Liver (tissue), 9 donors: ENCODE data around the gene AXIN1. TPM values are rescaled to one million over a fixed set of nuclear protein-coding genes. Genes with fewer than 3 reads are reported as not detected.

Source experiments
- DNase-seq: peaks from one replicate; pipeline ENCODE4 v3.0.0-alpha.2; 2017; ENCODE audit warnings: low spot score
- H3K27ac ChIP-seq, 2 donors: one replicate each; pipeline ENCODE4 v1.7.0; 2013; ENCODE audit warnings: inconsistent platforms in 2 of 2, low read length in 2 of 2, control low read depth in 1 of 2, low read depth in 1 of 2, mild to moderate bottlenecking in 1 of 2
- H3K27me3 ChIP-seq, 4 donors: one replicate each; pipeline versions ENCODE4 v1.6.1 to v1.7.0; 2013; ENCODE audit warnings: low read length in 3 of 4, inconsistent platforms in 1 of 4, mild to moderate bottlenecking in 1 of 4, moderate library complexity in 1 of 4; ENCODE audit not compliant: control insufficient read depth in 4 of 4, insufficient read depth in 4 of 4
- H3K36me3 ChIP-seq, 4 donors: one replicate each; pipeline versions ENCODE4 v1.6.1 to v1.7.0; 2013; ENCODE audit warnings: low read length in 3 of 4, mild to moderate bottlenecking in 3 of 4, low read depth in 1 of 4, moderate library complexity in 1 of 4; ENCODE audit not compliant: control insufficient read depth in 4 of 4, insufficient read depth in 3 of 4
- H3K4me1 ChIP-seq, 4 donors: one replicate each; pipeline versions ENCODE4 v1.6.1 to v1.7.0; 2013; ENCODE audit warnings: low read length in 3 of 4, mild to moderate bottlenecking in 3 of 4, moderate library complexity in 1 of 4; ENCODE audit not compliant: control insufficient read depth in 4 of 4, insufficient read depth in 4 of 4
- H3K4me3 ChIP-seq, 3 donors: one replicate each; pipeline versions ENCODE4 v1.6.1 to v1.7.0; 2013; ENCODE audit warnings: low read length in 3 of 3, control low read depth in 1 of 3, low read depth in 1 of 3, mild to moderate bottlenecking in 1 of 3
- H3K9ac ChIP-seq, 2 donors: one replicate each; pipeline ENCODE4 v1.7.0; 2013; ENCODE audit warnings: low read length in 2 of 2, mild to moderate bottlenecking in 2 of 2, moderate library complexity in 2 of 2, control low read depth in 1 of 2, low read depth in 1 of 2
- H3K9me3 ChIP-seq, 4 donors: one replicate each; pipeline versions ENCODE4 v1.6.1 to v1.7.0; 2013; ENCODE audit warnings: low read length in 3 of 4; ENCODE audit not compliant: control insufficient read depth in 4 of 4
- ATF3 ChIP-seq: IDR thresholded peaks from 2 replicates; pipeline ENCODE4 v1.6.1; 2016; ENCODE audit warnings: antibody characterized with exemption
- CTCF ChIP-seq: fragments of 150-350 bp; IDR thresholded peaks from 2 replicates; pipeline ENCODE4 v1.5.1; 2017; ENCODE audit warnings: improper control_type of control experiment, low read depth, low read length; ENCODE audit not compliant: missing input control
- EGR1 ChIP-seq, 2 donors: IDR thresholded peaks; 2 replicates each; pipeline ENCODE4 v1.6.1; 2016 to 2018; ENCODE audit warnings: antibody characterized with exemption in 2 of 2, low read depth in 2 of 2
- FOXA1 ChIP-seq: IDR thresholded peaks from 2 replicates; pipeline ENCODE4 v1.6.1; 2016; ENCODE audit warnings: antibody characterized with exemption
- FOXA2 ChIP-seq: IDR thresholded peaks from 2 replicates; pipeline ENCODE4 v1.6.1; 2016; ENCODE audit warnings: antibody characterized with exemption
- GABPA ChIP-seq, 2 donors: IDR thresholded peaks in 1 of 2; conservative IDR thresholded peaks in 1 of 2; 2 replicates each; pipeline ENCODE4 v1.6.1; 2016; ENCODE audit warnings: antibody characterized with exemption in 2 of 2, mild to moderate bottlenecking in 1 of 2, moderate library complexity in 1 of 2
- HNF4A ChIP-seq, 2 donors: conservative IDR thresholded peaks; 2 replicates each; pipeline ENCODE4 v1.6.1; 2016; ENCODE audit warnings: antibody characterized with exemption in 2 of 2, mild to moderate bottlenecking in 2 of 2
- HNF4G ChIP-seq: IDR thresholded peaks from 2 replicates; pipeline ENCODE4 v1.6.1; 2016; ENCODE audit warnings: antibody characterized with exemption
- JUND ChIP-seq, 2 donors: IDR thresholded peaks; 2 replicates each; pipeline ENCODE4 v1.6.1; 2016; ENCODE audit warnings: antibody characterized with exemption in 2 of 2
- MAX ChIP-seq: IDR thresholded peaks from 2 replicates; pipeline ENCODE4 v1.6.1; 2016; ENCODE audit warnings: antibody characterized with exemption
- NR2F2 ChIP-seq: IDR thresholded peaks from 2 replicates; pipeline ENCODE4 v1.6.1; 2016; ENCODE audit warnings: antibody characterized with exemption
- RAD21 ChIP-seq, 2 donors: IDR thresholded peaks; 2 replicates each; pipeline ENCODE4 v1.6.1; 2016; ENCODE audit warnings: antibody characterized with exemption in 2 of 2, mild to moderate bottlenecking in 2 of 2
- RXRA ChIP-seq, 2 donors: IDR thresholded peaks; 2 replicates each; pipeline ENCODE4 v1.6.1; 2017 to 2018; ENCODE audit warnings: antibody characterized with exemption in 2 of 2, mild to moderate bottlenecking in 1 of 2
- SP1 ChIP-seq: IDR thresholded peaks from 2 replicates; pipeline ENCODE4 v1.6.1; 2018; ENCODE audit warnings: antibody characterized with exemption, mild to moderate bottlenecking
- TAF1 ChIP-seq: conservative IDR thresholded peaks from 2 replicates; pipeline ENCODE4 v1.6.1; 2016; ENCODE audit warnings: antibody characterized with exemption, mild to moderate bottlenecking
- YY1 ChIP-seq: IDR thresholded peaks from 2 replicates; pipeline ENCODE4 v1.6.1; 2016; ENCODE audit warnings: antibody characterized with exemption, mild to moderate bottlenecking
- ZBTB33 ChIP-seq: IDR thresholded peaks from 2 replicates; pipeline ENCODE4 v1.6.1; 2016; ENCODE audit warnings: antibody characterized with exemption
- WGBS: extraction: QIAGEN DNeasy Blood & Tissue Kit; methylation state at CpG from one replicate; pipeline ENCODE4 v1.1.7; 2013; 5-methylcytosine and 5-hydroxymethylcytosine counted together
- polyA plus RNA-seq, 2 donors: library from polyadenylated mRNA; stranded (reverse) in 1 of 2; unstranded in 1 of 2; fragments of 200-250 nt in 1 of 2; fragments of >200 nt in 1 of 2; fragmentation: Nextera tagmentation in 1 of 2; extraction: Ambion mirVana in 1 of 2; gene quantifications; one replicate each; pipeline versions ENCODE4 v1.2.1 to v1.2.3, GENCODE V29; 2013 to 2015
- total RNA-seq, 2 donors: library from RNA; depleted of rRNA; stranded (reverse); fragments of >200 nt; gene quantifications; one replicate each; pipeline ENCODE4 v1.2.3, GENCODE V29; 2014
- donor health status: healthy.
- donor health status: healthy.
- donor health status: healthy.
- donor health status: healthy.
- donor health status: healthy.

The AXIN1 gene
- total and polyA plus RNA-seq, 4 donors: 2.0 to 10.3 (median 7.9) TPM

DNA sequence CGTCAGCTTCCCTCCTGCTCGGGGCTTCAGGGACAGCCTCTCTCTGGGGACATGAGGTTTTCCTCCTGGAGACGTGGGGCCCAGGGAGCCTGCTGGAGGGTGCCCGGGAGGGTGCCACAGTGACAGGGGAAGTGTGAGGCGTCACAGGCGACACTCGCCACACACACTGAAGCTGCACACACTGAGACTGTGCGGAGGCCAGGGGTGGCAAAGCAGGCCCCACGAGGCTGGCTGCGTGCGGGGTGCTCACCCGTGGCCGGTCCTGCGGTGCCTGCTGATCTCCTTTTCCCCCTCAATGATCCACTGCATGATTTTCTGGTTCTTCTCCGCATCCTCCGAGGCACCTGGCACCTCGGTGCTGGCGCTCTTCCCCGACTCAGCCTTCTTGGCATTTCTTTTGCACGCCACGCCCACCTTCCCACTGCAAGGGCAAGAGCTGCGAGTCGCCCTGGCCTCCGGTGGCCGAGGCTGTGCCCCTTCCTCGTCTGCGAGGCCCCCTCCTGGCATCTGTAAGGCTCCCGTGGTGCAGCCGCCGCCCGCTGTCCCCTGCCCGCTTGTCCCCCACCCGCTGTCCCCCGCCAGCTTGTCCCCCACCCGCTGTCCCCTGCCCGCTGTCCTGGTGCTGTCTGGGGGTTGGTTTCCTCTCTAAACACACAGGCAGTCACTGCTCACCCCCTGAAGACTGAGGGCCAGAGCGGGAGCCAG, 55.6 kb downstream of the AXIN1 start (continued):
- TF ChIP-seq FOXA2: no peak

DNA sequence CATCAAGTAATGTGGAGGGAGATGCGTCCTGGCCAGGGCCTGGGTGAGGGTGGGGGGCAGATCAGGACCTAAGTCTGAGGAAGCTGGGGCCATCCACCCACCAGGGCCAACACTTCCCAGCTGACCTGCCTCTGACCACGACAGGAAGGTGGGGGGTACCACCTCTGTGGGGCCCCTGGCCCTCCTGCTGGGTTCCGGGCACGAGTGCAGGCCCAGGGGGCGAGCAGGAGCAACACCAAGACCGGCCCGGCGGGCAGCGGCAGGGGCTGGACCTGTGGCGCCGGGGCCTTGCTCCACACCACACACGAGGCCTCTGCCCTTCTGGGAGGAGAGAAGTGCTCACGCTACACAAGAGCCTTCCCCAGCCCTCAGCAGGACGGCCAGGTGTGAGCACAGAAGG, 56.2 kb downstream of the AXIN1 start:
- Histone ChIP-seq H3K9me3 (no peaks in the 10 kb centered on the region), H3K4me1 (no peaks in the 10 kb centered on the region), H3K36me3 (peaks cover 0 to 25% (median 3%) of the 10 kb centered on the region in 4 donors), H3K27me3 (no peaks in the 10 kb centered on the region), H3K27ac (no peak overlapping the region), H3K4me3 (no peak overlapping the region), H3K9ac (no peak overlapping the region)
- TF ChIP-seq ZBTB33 (no peak), GABPA (IDR thresholded peaks at IDR 0.05 in 1 of 2, conservative IDR thresholded peaks at IDR 0.05 in 1 of 2) (no peak), RAD21 (IDR thresholded peaks at IDR 0.05) (no peak)
- no peak for DNase-seq
- 95% methylated on average over 14 of the region's 14 CpGs for WGBS

DNA sequence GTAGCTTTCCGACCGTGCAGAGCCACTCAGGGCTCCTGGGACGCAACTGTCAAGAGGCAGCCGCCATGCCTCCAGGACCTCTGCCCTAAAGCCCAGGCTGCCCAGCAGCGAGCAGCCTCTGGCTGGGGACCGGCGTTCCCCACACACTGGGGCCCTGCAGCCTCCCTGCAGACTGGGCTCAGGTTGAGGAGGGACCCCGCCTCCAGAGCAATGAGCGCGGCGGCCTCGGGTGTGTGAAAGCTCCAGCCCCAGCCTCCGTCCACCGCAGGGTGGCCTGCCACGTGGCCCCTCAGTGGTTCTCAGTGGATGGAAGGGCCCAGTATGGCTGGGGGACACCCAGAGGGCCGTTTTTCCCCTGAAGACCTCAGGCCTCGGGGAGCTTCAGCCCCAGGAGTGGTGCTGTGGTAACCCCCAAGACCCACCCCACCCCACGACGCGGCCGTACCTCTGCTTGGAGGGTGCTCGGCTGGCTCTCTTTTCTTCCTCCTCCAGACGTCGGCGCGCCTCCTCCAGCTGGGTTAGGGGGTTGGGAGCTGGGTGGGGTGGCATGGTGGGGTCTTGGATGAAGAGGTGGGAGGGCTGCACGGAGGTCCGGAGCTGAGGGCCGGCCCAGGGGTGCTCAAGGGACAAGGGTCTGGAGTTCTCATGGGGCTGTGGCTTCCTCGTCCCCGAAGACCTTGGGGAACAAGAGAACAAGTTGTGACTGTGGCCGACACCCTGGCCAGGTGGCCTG, 59.3 kb downstream of the AXIN1 start:
- Histone ChIP-seq H3K4me3 (no peak overlapping the region), H3K9ac (no peak overlapping the region), H3K27ac (no peak overlapping the region), H3K27me3 (no peaks in the 10 kb centered on the region), H3K4me1 (no peaks in the 10 kb centered on the region), H3K9me3 (no peaks in the 10 kb centered on the region), H3K36me3 (peaks cover 0 to 45% (median 7%) of the 10 kb centered on the region in 4 donors)
- no peak for TF ChIP-seq TAF1
- TF ChIP-seq FOXA1: no peak
- no peak for TF ChIP-seq GABPA (IDR thresholded peaks at IDR 0.05 in 1 of 2, conservative IDR thresholded peaks at IDR 0.05 in 1 of 2)
- no peak for TF ChIP-seq HNF4G
- no peak for TF ChIP-seq EGR1 (IDR thresholded peaks at IDR 0.05; ENCODE audit: low read depth in 2 of 2)
- TF ChIP-seq MAX: no peak
- TF ChIP-seq YY1: no peak
- TF ChIP-seq HNF4A (conservative IDR thresholded peaks at IDR 0.05): no peak
- TF ChIP-seq RXRA (IDR thresholded peaks at IDR 0.05): no peak
- no peak for TF ChIP-seq NR2F2
- WGBS: 95% methylated on average over 32 of the region's 32 CpGs
- DNase-seq: no peak

DNA sequence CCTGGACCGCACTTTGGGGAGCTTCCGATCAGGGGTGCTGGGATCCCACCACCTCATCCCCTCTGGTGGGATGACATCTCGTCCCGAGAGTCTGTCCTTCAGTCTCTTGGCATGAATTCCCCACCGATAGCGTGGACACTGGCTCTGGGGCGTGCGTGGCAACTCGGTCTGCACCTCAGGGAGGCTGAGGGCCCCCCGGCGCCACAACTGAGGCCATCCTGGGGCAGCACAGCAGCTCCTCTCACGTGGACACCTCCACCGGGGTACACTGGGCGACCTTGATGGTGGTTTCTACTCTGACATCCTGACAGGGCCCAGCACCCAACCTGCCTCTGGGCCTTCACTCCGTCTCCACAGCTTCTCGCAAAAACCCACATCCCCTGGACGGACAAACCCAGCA, 61.0 kb downstream of the AXIN1 start:
- 96% methylated on average over 17 of the region's 17 CpGs for WGBS
- Histone ChIP-seq H3K9me3 (no peaks in the 10 kb centered on the region), H3K27me3 (no peaks in the 10 kb centered on the region), H3K36me3 (peaks cover 0 to 47% (median 9%) of the 10 kb centered on the region in 4 donors), H3K9ac (no peak overlapping the region), H3K4me1 (no peaks in the 10 kb centered on the region), H3K4me3 (no peak overlapping the region), H3K27ac (no peak overlapping the region)
- DNase-seq: no peak
- TF ChIP-seq FOXA2 (no peak), YY1 (no peak), HNF4G (no peak), TAF1 (no peak), ATF3 (no peak), RXRA (IDR thresholded peaks at IDR 0.05) (no peak), ZBTB33 (no peak), MAX (no peak), CTCF (no peak), RAD21 (IDR thresholded peaks at IDR 0.05) (no peak), HNF4A (conservative IDR thresholded peaks at IDR 0.05) (no peak), SP1 (no peak), JUND (IDR thresholded peaks at IDR 0.05) (no peak), GABPA (IDR thresholded peaks at IDR 0.05 in 1 of 2, conservative IDR thresholded peaks at IDR 0.05 in 1 of 2) (no peak)
